SIG-M5 treated with dmso at 0.1 percent for 504 hours (cell line): Measurements from ENCODE around the gene TERF2IP.

ENCODE experiments used
- DNase-seq: peaks from one replicate; lab custom pipeline; 2025; ENCODE audit not compliant: unreplicated experiment; lab: John Stamatoyannopoulos, UW

The TERF2IP gene, protein sequence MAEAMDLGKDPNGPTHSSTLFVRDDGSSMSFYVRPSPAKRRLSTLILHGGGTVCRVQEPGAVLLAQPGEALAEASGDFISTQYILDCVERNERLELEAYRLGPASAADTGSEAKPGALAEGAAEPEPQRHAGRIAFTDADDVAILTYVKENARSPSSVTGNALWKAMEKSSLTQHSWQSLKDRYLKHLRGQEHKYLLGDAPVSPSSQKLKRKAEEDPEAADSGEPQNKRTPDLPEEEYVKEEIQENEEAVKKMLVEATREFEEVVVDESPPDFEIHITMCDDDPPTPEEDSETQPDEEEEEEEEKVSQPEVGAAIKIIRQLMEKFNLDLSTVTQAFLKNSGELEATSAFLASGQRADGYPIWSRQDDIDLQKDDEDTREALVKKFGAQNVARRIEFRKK

DNA sequence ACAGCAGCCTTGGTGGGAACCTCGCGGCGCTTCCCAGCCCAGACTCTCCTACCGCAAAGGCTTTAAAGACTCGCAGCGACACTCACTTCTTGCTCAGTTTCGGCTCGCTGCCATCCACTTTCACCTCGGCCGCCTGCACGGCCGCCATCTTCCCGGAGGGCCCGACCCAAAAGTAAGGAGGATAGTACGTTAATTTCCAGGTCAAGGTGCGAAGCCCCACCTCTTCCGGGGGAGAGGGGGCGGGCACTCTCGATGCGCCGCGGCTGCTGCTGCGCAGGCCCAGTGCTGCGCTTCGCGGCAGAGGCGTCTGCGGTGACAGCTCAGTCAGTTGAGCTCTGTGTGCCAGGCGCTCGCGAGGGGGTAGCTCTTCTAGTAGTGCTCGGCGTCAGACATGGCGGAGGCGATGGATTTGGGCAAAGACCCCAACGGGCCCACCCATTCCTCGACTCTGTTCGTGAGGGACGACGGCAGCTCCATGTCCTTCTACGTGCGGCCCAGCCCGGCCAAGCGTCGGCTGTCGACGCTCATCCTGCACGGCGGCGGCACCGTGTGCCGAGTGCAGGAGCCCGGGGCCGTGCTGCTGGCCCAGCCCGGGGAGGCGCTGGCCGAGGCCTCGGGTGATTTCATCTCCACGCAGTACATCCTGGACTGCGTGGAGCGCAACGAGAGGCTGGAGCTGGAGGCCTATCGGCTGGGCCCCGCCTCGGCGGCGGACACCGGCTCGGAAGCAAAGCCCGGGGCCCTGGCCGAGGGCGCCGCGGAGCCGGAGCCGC lies at the start of gene TERF2IP, which contains the start of gene KARS1:
Gene TERF2IP (plus strand): TSS at position 282 of the 773 bp plus-strand sequence. CDS start 110 bp downstream, at position 392.
Gene KARS1 (minus strand): TSS at position 174 of the 773 bp plus-strand sequence. CDS start 26 bp downstream, at position 148.
- DNase-seq = peak; percentile 93

DNA sequence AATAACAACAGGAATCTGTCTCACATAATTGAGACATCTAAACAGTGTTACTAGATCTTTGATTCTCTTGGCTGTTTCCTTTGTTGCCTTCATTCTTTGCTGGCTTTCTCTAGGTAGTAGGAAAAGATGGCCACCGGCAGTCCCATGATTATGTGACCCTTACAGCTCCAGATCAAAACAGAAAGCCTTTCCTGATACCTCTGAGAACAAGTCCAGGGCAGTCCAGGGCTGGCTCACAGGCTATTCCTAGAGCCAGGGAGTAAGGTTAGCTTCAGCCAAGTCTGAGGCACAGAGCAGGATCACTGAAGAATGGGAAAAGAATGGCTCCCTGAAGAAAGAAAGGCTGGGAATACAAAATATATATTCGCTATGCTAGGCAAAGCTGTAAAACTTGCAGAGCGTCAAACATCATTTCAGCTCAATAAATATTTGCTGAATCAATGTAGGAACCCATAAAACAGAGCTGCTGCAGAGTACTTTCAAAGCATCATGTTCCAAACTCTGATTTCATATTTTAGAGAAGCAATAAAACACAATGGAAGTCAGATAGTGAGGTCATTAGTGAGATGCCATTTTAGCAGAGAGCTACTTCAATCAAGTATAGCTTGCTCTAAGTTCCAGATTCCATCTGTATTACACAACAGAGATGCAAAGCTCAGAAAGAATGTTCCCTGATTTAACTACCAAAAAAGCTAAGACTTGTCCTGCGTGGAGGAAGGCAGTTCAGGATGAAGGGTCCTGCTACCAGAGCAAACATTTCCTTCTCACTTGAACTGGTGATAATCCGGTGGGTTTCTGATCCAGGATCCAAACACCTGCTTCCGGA lies 47.9 kb upstream of the TERF2IP start:
- no peak for DNase-seq

DNA sequence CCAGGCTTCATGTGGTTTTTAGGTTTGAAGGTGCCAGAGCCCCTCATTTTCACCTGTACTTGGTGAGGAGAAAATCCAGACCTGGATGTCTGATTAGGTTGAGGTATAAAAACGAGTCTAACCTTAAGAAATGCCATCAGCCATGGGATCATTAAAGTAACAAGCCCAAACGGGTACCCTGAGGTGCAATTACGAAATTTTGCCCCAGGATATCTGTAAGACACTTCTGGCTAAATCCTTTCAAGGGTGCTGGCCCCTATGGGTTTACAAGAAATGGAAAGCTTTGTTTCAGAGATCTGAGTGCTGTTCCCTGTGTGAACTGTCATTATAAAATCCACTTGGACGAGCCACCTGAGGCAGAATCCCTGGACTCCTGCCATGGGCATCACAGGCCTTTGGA lies 44.3 kb upstream of the TERF2IP start:
- DNase-seq = no peak

DNA sequence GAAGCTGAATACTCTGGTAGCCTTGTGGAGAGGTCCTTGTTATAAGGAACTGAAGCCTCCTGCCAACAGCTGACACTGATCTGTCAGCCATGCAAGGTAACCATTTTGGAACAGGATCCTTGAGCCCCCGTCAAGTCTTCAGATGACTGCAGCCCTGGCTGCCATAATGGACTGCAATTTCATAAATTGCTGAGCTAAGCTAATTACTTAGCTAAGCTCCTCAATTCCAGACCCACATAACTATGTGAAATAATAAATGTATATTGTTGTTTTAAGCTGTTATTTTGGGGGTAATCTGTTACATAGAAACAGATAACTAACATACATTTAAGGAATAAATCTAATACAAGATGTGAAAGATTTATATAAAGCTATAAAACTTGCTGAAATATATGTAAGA lies 41.1 kb upstream of the TERF2IP start:
- no peak for DNase-seq

- no peak for DNase-seq
Measured at GRCh38 chr16:75614066-75614897, 33.3 kb upstream of the TERF2IP start.

- DNase-seq = no peak
Measured at GRCh38 chr16:75615619-75616018, 32.0 kb upstream of the TERF2IP start.

- DNase-seq = no peak
Measured at GRCh38 chr16:75616521-75617010, 31.0 kb upstream of the TERF2IP start.

GRCh38 chr16:75617121-75617520 lies 30.5 kb upstream of the TERF2IP start:
- DNase-seq = no peak

DNA sequence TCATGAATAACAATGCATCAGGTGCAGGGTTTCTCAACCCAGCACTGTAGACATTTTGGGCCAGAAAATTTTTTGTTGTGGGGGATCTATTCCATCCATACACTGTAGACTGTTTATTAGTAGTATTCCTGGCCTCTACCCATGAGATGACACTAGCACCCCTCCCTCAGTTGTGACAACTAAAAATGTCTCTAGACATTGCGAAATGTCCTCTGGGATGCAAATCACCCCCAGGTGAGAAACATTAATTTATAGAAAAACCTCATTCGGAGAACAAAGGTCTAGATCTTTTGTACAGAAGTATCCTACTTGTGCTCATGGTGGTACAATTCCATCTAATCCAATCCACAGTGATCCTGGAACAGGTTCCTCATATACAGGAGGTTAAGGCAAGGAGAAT lies 28.8 kb upstream of the TERF2IP start:
- DNase-seq = no peak

DNA sequence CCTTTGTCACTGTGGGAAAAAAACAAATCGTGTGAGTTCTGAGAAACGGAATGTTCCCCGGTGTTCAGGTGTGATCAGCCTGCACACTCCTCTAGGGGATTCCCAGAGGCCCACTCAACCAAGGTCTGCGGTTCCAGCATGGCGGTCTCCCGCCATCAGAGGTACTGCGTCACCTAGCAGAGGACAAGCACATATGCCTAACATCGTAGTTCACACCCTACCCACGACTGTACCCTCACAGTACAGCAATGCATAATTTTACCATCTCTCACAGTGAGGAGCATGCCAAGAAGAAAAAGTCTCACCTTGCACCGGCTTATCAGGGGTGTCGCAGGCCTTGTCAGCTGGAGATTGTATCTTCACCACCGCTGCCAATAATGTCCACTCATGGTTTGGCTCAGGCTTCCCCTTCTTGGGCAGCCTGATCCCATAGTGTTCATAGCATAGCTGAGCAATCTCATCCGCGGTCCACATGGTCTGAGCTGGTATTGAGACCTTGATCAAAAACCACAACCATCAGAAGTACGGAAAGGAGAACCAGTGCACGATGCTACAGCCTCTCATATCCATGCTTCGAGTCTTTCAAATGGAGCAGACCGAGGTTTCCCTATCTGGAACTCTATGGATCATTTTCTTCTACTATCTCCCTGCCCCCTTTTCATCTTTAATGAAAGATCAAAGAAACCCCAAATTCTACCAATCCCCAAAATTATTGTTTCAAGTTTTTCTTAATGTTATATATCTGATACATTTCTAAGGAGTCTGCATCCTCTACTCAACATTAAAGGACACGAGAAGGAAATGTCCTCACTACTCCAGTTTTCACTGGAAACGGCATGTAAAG lies 27.0 kb upstream of the TERF2IP start:
- no peak for DNase-seq

- peak; percentile 50 for DNase-seq
Measured at GRCh38 chr16:75621170-75621477, 26.4 kb upstream of the TERF2IP start.

DNA sequence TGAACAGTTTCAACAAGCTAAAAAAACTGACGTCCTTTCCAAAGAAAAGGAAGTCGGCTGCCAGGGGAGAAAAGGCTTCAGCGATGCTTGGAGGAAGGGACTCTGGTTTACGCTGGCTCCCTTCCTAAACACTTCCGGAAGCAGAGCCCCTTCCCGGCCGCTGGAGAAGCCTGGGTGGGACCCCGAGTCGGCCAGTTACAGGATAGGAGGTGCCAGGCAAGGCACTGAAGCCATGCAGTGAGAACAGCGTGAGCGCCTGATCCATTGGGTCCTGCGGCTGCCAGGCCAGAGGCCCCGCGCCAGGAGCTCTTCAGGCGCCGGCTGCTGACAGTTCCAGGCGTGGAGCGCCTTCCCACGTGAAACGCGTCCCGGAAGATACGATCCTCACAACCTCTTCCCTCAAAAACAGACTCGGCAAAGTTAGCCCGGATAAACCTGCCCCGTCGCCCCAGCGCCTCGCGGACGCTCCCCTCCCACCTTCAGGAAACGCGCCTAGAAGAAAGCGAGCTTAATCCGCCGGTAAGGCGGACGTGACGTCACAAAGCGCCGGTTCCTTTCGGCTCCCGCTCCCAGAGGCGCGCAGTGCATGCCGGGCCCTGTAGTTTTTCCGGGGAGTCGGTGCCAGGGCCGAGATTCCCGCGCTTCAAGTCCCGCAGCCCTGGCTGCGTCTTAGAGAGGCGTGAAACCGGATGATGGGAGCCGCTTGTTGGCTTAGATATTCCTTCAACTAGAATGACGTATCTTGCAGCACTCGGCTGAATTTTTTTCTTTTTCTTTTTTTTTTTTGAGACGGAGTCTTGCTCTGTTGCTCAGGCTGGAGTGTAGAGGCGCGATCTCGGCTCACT lies 24.6 kb upstream of the TERF2IP start, which contains the start of gene ADAT1:
Gene ADAT1 (minus strand): TSS at position 521 of the 845 bp plus-strand sequence. CDS start 2,482 bp downstream, outside the sequence.
- DNase-seq = peak; percentile 95

GRCh38 chr16:75624921-75625334 lies 22.6 kb upstream of the TERF2IP start:
- DNase-seq = peak; percentile 58

DNA sequence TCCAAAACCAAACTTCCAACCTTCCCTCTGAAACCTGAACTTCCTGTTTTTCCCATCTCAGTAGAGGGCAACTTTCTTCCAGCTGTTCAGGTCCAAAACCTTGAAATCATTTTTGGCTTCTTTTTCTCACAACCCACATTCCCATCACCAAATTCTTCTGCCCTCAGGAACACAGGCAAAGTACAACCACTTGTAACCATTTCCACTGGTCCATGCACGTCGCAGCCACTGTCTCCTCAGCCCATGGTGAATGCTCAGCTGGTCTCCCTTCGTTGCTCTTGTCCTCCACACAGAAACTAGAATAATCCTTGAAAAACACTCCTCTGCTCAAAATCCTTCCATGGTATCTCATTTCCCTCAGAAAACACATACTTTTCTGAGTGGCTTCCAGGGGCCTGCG lies 20.8 kb upstream of the TERF2IP start:
- DNase-seq = no peak

DNA sequence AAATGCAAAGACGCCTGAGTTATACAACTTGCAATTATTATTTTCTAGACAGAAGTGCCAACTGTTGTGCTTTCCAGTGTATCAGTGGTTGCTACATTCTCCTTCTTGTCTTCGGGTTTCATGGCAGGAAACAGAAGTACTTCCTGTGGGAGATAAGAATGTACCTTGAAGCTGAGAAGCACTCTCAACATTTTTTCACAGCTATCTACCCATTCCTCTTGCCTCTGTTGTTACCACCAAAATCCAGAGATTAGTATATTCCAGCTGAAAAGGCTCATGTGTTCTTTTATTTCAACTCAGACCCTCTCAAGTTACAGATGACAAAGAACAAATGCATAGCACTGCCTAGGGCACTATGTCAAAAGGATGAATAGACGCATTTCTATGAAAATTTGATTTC lies 19.7 kb upstream of the TERF2IP start:
- no peak for DNase-seq

DNA sequence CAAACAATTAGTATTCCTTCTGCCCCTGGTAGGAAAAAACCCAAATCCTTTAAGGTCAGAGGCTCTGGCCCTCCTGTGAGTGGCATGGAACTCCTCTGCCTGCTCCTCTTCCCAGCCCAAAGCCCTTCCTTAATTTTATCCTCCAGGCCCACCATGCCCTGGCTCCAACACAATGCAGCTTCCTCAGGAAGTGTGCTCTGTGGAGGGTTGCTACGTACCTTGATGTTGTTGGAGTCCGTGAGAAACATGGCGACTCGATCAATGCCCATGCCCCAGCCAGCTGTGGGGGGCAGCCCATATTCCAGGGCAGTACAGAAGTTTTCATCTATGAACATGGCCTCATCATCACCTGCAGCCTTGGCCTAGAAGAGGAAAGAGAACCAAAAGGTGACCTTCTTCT lies 19.2 kb upstream of the TERF2IP start:
- DNase-seq = no peak

DNA sequence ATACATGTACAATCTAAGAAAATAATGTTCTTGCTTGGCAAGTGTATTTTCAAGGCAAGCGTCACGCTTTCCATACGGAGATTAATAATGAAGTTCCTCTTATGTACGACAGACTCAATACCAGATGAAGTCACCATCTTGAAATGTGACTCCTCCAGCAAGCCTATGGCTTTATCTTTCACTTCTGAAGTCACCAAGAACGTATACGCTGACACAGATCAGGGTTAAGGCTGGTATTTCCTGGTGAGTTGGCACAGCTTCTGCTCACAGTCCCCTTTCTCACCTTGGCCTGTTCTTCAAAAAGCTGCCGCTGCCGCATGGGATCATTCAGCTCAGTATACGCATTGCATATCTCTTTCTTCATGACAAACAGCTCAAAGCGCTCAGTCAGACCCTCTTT lies 18.4 kb upstream of the TERF2IP start:
- no peak for DNase-seq

DNA sequence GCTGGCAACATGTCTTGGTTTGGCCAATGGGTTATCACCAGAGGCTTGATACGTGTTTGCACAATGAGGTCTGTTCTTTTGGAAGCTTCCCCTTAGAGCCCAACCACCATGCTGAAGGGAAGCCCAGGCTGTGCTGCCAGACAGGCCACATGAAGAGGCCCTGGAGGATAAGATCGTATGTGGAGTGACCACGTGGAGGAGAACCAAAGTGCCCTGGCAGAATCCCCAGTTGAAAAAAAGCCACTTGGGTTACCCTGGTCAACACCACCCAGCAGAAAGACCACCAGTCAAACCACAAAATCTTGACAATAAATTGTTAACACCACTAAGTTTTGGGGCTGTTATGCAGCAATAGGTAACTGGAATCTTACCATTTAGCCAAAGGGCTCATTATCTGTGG lies 17.5 kb upstream of the TERF2IP start:
- DNase-seq = no peak
